Smooth muscle cell (in vitro differentiated cells): Measurements from ENCODE around the gene WDFY4. TPM values are rescaled to one million over a fixed set of nuclear protein-coding genes. Genes with fewer than 3 reads are reported as not detected.

Source experiments
- DNase-seq: peaks from one replicate; lab custom pipeline; 2025; ENCODE audit not compliant: unreplicated experiment; lab: John Stamatoyannopoulos, UW
- H2AFZ ChIP-seq: fragments of 200-600 bp; sonication (generic); 2 replicates; pipeline ENCODE4 v1.6.0; 2016; ENCODE audit warnings: antibody characterized with exemption, low read depth, mild to moderate bottlenecking
- H3F3A ChIP-seq: fragments of 200-600 bp; sonication (generic); 2 replicates; pipeline ENCODE4 v1.6.0; 2017; ENCODE audit warnings: antibody characterized with exemption, low read depth
- H3K27ac ChIP-seq: fragments of 200-600 bp; sonication (generic); 2 replicates; pipeline ENCODE4 v1.5.1; 2016; ENCODE audit warnings: low read depth, mild to moderate bottlenecking
- H3K27me3 ChIP-seq: fragments of 200-600 bp; sonication (generic); 2 replicates; pipeline ENCODE4 v1.6.1; 2016; ENCODE audit warnings: low read depth, mild to moderate bottlenecking
- H3K36me3 ChIP-seq: fragments of 200-600 bp; sonication (generic); 2 replicates; pipeline ENCODE4 v1.5.1; 2016; ENCODE audit warnings: low read depth
- H3K4me1 ChIP-seq: fragments of 200-600 bp; sonication (generic); 2 replicates; pipeline ENCODE4 v1.5.1; 2016; ENCODE audit warnings: low read depth
- H3K4me2 ChIP-seq: fragments of 200-600 bp; sonication (generic); 2 replicates; pipeline ENCODE4 v1.6.0; 2016; ENCODE audit warnings: mild to moderate bottlenecking
- H3K4me3 ChIP-seq: fragments of 200-600 bp; sonication (generic); 2 replicates; pipeline ENCODE4 v1.5.1; 2016; ENCODE audit warnings: mild to moderate bottlenecking
- H3K79me2 ChIP-seq: fragments of 200-600 bp; sonication (generic); 2 replicates; pipeline ENCODE4 v1.6.0; 2016; ENCODE audit warnings: low read depth, mild to moderate bottlenecking
- H3K9ac ChIP-seq: fragments of 200-600 bp; sonication (generic); 2 replicates; pipeline ENCODE4 v1.6.0; 2016; ENCODE audit warnings: low read depth
- H3K9me3 ChIP-seq: fragments of 200-600 bp; sonication (generic); replicated peaks from 2 replicates; pipeline ENCODE4 v1.5.1; 2016; ENCODE audit warnings: low read depth
- H4K20me1 ChIP-seq: fragments of 200-600 bp; sonication (generic); 2 replicates; pipeline ENCODE4 v1.6.0; 2016; ENCODE audit warnings: low read depth
- CTCF ChIP-seq: fragments of 200-600 bp; sonication (generic); IDR thresholded peaks from 2 replicates; pipeline ENCODE4 v1.5.1; 2017; ENCODE audit warnings: borderline replicate concordance, mild to moderate bottlenecking, antibody characterized with exemption; ENCODE audit not compliant: insufficient read depth, poor library complexity, severe bottlenecking
- WGBS: methylation state at CpG from one replicate; pipeline ENCODE4 v1.1.7; 2016; ENCODE audit warnings: low lambda C conversion rate; 5-methylcytosine and 5-hydroxymethylcytosine counted together
- polyA plus RNA-seq: library from polyadenylated mRNA; unstranded; fragments of >200 nt; fragmentation: Nextera tagmentation; extraction: Ambion mirVana; gene quantifications from 2 replicates; pipeline ENCODE4 v1.2.1, GENCODE V29; 2016
- total RNA-seq: library from RNA; depleted of rRNA; stranded (reverse); fragments of >200 nt; gene quantifications from 2 replicates; pipeline ENCODE4 v1.2.3, GENCODE V29; 2014

Gene WDFY4
- total and polyA plus RNA-seq, 2 experiments from 2014 or later = not detected

- H3K9me3 ChIP-seq = no peaks in the 10 kb centered on the region
- no peak overlapping the region for H3K4me3 ChIP-seq
- no peak overlapping the region for H3K27ac ChIP-seq
- no peaks in the 10 kb centered on the region for H3K79me2 ChIP-seq
- no peaks in the 10 kb centered on the region for H3F3A ChIP-seq
- no peaks in the 10 kb centered on the region for H4K20me1 ChIP-seq
- WGBS = 80% methylated on average over 17 of the region's 17 CpGs
- H3K27me3 ChIP-seq = peaks cover 9% of the 10 kb centered on the region
- H3K4me2 ChIP-seq = no peak overlapping the region
- TF ChIP-seq CTCF = no peak
- no peak for DNase-seq
- no peak overlapping the region for H2AFZ ChIP-seq
- no peak overlapping the region for H3K9ac ChIP-seq
- H3K4me1 ChIP-seq = no peaks in the 10 kb centered on the region
- H3K36me3 ChIP-seq = no peaks in the 10 kb centered on the region
Observed at GRCh38 chr10:49001870-49002672, 317.4 kb downstream of the WDFY4 start.

- H3K27me3 ChIP-seq = no peaks in the 10 kb centered on the region
- no peaks in the 10 kb centered on the region for H3F3A ChIP-seq
- no peaks in the 10 kb centered on the region for H3K9me3 ChIP-seq
- 87% methylated on average over 5 of the region's 5 CpGs for WGBS
- no peaks in the 10 kb centered on the region for H3K36me3 ChIP-seq
- no peak for DNase-seq
- no peaks in the 10 kb centered on the region for H3K79me2 ChIP-seq
- no peak overlapping the region for H2AFZ ChIP-seq
- TF ChIP-seq CTCF = no peak
- H3K9ac ChIP-seq = no peak overlapping the region
- no peak overlapping the region for H3K27ac ChIP-seq
- no peaks in the 10 kb centered on the region for H4K20me1 ChIP-seq
- no peak overlapping the region for H3K4me2 ChIP-seq
- H3K4me3 ChIP-seq = no peak overlapping the region
- no peaks in the 10 kb centered on the region for H3K4me1 ChIP-seq
Observed at GRCh38 chr10:49005270-49005669, 320.6 kb downstream of the WDFY4 start.

GRCh38 chr10:49007129-49007528, 322.5 kb downstream of the WDFY4 start:
- no peaks in the 10 kb centered on the region for H3K27me3 ChIP-seq
- H2AFZ ChIP-seq = no peak overlapping the region
- H3K79me2 ChIP-seq = no peaks in the 10 kb centered on the region
- H3K4me1 ChIP-seq = no peaks in the 10 kb centered on the region
- H3K4me2 ChIP-seq = no peak overlapping the region
- no peak overlapping the region for H3K27ac ChIP-seq
- no peaks in the 10 kb centered on the region for H3K36me3 ChIP-seq
- H3F3A ChIP-seq = no peaks in the 10 kb centered on the region
- no peak overlapping the region for H3K4me3 ChIP-seq
- TF ChIP-seq CTCF = no peak
- H4K20me1 ChIP-seq = no peaks in the 10 kb centered on the region
- no peak overlapping the region for H3K9ac ChIP-seq
- WGBS = 81% methylated on average over 5 of the region's 5 CpGs
- no peak for DNase-seq
- no peaks in the 10 kb centered on the region for H3K9me3 ChIP-seq

- no peaks in the 10 kb centered on the region for H3K27me3 ChIP-seq
- no peak overlapping the region for H2AFZ ChIP-seq
- no peaks in the 10 kb centered on the region for H3F3A ChIP-seq
- no peak for TF ChIP-seq CTCF
- H3K9me3 ChIP-seq = no peaks in the 10 kb centered on the region
- H3K36me3 ChIP-seq = no peaks in the 10 kb centered on the region
- DNase-seq = no peak
- no peaks in the 10 kb centered on the region for H3K4me1 ChIP-seq
- 67% methylated on average over 1 of the region's 1 CpG for WGBS
- H3K9ac ChIP-seq = no peak overlapping the region
- no peak overlapping the region for H3K4me3 ChIP-seq
- no peak overlapping the region for H3K4me2 ChIP-seq
- no peaks in the 10 kb centered on the region for H4K20me1 ChIP-seq
- H3K79me2 ChIP-seq = no peaks in the 10 kb centered on the region
- H3K27ac ChIP-seq = no peak overlapping the region
Observed at GRCh38 chr10:49008091-49008490, 323.4 kb downstream of the WDFY4 start.
